Activated gamma-delta T cell treated with Interleukin-2 at 50 U/mL for 16 hours (primary cell): ENCODE measurements around the gene SPC24.
"Not testable (repeated sequence)": the region's sequence is repeated elsewhere in the genome, so short reads cannot be mapped to it uniquely, and the experiment has no call there.

Experiments used
- DNase-seq: peaks from one replicate; pipeline ENCODE4 v3.0.0-alpha.2; 2020

Gene SPC24

DNA sequence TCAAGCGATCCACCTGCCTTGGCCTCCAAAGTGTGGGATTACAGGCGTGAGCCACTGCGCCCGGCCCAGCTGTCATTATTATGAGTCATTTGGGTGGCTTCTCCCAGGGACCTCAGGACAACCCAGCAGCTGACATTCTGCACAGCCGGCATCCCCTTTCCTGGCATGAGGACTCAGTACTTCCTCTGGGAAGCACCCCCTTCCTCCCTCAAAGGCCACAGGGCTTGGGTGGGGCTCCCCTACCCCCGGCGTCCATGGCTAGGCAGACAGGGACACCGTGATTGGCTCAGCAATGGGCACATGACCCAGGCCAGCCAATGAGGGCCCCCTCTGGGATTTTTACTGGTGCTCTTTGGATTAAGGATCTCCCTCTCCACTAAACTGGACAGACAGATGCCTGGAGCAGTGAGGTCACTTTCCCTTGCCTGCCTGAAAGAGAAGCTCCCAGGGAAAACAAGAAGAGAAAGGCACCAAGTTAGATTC lies 35.7 kb upstream of the SPC24 start:
- no peak for DNase-seq

DNA sequence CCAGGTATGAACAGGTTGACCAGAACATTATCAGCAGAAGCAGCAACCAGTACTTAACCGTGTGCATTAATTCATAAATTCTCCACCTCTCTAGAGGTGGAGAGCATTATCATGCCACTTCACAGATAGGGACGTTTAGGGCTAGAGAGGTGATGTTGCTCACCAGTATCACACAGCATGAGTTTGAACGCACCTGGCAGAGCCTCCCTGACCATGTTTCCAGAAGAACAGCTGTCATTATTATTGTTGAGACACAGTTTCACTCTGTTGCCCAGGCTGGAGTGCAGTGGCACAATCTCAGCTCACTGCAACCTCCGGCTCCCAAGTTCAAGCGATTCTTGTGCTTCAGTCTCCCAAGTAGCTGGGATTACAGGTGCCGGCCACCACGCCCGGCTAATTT lies 34.9 kb upstream of the SPC24 start:
- no peak for DNase-seq

DNA sequence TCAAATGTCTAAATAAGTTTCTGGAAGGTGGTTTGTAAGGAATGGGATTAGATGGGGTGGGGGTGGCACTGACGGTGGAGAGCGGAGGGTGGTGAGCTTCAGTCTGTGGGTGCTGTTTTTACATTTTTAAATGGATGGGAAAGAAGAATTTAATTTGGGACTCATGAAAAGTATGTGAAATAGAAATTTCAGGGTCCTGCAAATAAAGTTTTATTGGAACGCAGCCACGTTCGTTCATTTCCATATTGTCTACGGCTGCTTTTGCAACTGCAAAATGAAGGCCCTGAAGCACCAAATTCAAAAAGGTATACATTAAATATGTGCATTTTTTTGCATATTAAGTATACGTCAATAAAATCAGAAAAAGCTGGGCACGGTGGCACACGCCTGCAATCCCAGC lies 31.9 kb upstream of the SPC24 start:
- no peak for DNase-seq

DNA sequence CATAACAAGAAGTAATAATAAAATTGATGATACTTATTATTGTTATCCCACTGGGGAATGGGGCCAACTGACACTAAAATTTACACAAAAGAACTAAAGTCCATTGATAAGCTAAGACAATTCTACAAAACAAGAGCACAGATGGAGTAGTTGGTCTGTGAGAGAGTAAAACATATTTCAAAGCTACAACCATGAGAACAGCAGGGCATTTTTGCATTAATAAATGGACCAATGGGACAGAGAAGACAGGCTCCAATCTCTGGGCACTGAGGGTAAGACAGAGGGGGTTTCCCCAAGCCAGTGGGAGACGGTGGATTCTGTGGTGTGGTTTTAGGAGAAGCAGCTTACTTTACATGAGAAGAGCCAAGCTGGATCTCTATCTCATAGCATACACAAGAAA lies 27.4 kb upstream of the SPC24 start:
- DNase-seq, result no peak

DNA sequence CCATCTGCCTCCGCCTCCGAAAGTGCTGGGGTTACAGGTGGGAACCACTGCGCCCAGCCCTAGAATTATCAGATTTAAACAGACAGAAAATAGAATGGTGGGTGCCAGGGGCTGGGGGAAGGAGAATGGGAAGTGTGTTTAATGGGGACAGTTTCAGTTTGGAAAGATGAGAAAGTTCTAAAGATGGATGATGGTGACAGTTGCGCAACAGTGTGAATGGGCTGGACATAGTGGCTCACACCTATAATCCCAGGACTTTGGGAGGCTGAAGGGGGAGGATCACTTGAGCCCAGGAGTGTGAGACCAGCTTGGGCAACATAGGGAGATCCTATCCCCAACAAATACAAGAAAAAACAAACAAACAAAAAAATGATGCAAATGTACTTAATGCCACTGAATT lies 25.9 kb upstream of the SPC24 start:
- no peak for DNase-seq

DNA sequence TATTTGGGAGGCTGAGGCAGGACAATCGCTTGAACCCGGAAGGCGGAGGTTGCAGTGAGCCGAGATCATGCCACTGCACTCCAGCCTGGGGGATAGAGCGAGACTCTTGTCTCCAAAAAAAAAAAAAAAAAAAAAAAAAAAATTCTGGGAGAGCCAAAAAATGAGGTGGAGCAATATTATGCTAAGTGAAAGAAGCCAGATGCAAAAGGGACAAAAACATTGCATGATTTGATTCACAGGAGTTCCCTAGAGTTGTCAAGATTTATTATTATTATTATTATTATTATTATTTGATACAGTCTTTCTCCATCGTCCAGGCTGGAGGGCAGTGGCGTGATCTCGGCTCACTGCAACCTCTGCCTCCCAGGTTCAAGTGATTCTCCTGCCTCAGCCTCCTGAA lies 25.4 kb upstream of the SPC24 start:
- not testable (repeated sequence) for DNase-seq

DNA sequence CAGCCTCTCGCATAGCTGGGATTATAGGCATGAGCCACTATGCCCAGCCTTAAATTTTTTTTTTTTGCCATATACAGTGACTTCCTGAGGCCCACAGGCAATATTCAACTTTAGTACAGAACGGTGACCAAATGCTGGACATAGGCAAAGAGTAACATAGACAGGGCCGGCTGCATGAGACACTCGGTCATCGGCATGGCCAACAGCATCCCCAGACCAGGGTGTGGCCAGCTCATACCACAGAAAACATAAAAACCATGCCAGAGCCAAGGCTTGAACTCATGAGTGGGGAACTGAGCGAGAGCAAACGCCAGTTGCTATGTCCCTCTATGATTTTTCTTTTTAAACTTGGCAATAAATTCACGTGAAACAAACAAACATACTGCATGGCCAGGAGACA lies 24.8 kb upstream of the SPC24 start:
- no peak for DNase-seq

DNA sequence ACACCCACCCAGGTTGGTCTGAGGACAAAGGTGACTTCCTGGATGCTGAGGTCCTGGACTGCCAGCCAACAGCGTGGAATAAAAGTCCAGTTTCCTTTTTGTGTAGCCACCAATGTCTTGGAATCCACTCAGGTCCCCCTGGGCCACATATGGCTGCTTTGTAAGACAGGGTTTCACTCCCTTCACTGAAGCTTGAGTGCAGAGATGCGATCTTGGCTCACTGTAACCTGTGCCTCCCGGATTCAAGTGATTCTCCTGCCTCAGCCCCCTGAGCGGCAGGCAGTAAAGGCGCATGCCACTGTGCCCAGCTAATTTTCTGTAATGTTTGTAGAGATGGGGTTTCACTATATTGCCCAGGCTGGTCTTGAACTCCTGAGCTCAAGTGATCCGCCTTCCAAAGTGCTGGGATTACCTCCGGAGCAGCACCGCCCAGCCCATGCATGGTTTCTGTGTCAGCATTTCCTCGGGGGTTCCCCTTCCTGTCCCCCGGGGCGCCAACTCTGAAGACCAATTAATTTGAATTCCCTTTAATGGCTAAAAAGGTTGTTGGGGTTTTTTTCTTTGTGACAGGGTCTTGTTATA lies 24.2 kb upstream of the SPC24 start:
- DNase-seq, result no peak

DNA sequence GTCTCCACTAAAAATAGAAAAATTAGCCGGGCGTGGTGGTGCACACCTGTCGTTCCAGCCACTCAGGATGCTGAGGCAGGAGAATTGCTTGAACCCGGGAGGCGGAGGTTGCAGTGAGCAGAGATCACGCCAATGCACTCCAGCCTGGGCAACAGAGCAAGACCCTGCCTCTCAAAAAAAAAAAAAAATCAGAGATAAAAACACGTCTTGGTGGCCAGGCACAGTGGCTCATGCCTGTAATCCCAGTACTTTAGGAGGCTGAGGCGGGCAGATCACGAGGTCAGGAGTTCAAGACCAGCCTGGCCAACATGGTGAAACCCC lies 23.5 kb upstream of the SPC24 start:
- DNase-seq, result not testable (repeated sequence)

DNA sequence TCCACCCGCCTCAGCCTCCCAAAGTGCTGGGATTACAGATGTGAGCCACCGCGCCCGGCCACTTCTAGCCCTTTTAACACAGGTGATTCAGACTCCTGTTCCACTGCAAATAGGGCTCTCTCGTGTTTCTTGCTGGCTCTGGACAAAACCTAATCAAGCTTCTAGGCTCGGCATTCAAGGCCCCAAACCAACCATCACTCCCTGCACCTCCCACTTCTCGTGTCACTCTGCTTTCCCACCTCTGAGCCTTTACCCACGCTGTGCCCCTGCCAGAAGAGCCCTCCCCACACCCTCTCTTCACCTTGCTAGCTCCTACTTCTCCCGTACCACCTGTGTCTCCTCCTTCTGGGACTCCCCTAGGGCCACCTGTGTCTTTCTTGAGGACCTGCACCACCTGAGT lies 22.0 kb upstream of the SPC24 start:
- DNase-seq, result no peak

DNA sequence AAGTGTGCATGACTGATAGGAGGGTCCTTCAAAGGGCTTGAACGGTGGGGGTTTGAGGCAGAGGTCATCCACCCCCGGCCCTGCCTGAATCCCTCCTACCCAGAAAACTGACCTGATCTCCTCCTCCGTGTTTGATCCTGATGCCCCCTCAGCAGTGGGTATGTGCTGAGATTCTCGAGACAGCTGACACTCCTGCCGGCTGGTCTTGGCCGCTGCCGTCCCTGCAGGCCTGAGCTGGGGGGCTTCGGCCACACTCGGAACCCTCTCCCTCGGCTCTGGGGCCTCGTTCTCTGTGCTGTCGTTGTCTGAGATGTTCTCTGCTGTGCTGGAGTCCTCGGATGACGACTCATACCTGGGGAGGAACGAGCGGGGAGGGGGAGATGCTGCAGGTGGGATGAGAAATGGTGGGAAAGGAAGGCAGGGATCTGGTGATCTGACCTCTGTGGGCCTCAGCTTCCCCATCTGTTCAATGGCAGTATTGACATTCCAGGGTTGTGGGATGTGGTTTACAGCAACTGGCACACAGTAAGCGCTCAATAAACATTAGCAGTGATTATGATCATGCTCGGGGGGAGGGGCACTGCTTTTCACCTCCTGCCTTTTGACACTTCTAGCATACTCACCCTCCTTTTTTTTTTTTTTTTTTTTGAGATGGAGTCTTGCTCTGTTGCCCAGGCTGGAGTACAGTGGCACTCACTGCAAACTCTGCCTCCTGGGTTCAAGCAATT lies 21.0 kb upstream of the SPC24 start:
- DNase-seq, result no peak

DNA sequence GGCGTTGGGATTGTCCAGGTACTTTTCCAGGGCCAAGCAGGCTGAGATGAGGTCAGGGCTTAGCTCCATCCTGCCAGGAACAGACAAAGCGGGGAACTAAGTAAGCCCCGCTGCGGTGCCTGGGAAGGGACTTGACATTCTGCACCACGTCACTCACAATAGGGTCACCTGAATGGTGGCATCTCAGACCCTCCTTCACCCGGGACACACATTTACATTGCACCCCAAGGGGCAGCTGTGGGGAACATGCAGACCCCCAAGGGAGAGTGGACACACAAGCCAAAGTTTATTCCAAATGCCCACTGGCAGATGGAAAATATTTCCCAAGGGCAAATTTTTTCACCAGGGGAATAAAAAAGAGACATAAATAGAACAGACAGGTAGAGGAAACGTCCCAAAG lies 20.3 kb upstream of the SPC24 start:
- no peak for DNase-seq

DNA sequence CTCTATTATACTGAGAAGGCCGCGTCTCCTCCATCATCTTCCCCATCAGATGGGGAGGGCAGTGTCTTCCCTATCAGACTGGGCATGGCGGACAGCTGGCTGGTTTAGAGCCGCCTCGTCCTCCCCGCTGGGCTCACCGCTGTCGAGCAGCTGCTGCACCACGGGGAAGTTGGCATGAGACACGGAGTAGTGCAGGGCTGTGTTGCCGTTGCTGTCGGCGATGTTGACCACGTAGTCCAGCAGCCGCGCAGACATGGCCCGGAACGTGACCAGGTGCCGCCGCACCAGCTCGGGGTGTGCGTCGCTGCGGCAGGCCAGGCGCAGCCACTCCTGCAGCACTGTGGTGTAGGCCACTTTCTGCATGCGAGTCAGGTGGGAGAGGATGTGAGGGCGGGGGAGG lies 18.8 kb upstream of the SPC24 start:
- no peak for DNase-seq

DNA sequence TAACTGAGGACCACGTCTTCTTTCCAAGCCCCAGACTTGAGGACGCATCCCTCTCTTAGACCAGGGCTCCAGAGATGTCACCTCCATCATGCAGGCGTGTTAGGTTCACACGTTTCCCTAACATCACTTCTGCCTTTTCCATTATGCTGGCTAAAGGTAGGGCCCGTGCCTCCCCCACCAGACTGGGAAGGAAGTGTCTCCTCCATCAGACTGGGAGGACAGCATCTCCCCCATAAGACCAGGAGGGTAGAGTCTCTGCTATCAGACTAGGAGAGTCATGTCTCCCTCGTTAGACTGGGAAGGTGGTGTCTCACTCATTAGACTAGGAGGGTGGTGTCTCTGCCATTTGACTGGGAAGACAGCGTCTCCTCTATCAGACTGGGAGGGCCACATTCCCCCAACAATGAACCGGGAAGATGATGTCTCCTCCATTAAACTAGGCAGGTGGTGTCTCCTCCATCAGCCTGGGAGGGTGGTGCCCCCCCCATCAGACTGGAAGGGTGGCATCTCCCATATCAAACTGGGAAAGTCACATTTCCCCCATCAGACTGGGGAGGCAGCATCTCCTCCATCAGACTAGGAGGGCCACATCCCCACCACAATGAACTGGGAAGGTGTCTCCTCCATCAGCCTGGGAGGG lies 18.1 kb upstream of the SPC24 start:
- DNase-seq, result no peak

DNA sequence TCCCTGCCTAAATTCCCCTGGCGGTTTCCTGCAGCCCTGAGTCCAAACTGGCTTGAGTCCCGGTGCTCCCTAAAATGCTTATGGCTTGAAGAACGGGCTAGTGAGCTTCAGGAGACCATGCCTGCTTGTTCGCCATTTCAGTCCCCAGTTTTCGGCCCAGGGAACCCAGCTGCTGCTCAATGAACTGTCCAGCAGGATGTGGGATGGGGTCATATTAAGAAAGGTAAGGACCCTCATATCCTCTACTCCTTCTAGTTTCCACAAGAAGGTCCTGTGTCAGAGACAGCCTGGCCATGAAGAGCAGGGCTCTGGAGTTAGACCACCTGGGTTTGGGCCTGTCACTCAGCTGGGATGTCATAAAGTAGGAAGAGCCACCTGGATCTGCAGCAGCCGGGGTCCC lies 17.0 kb upstream of the SPC24 start:
- DNase-seq, result no peak

DNA sequence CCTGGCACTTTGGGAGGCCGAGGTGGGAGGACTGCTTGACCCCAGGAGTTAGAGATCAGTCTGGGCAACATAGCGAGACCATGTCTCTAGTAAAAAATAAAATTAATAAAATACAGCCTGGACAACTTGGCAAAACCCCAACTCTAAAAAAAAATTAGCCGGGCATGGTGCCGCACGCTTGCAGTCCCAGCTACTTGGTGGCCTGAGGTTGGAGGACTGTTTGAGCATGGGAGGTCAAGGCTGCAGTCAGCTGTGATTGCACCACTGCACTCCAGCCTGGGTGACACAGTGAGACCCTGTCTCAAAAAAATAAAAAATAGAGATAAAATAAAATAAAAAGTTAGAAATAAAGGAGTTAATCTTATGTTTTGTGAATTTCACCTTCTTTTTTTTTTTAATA lies 15.6 kb upstream of the SPC24 start:
- DNase-seq, result no peak

DNA sequence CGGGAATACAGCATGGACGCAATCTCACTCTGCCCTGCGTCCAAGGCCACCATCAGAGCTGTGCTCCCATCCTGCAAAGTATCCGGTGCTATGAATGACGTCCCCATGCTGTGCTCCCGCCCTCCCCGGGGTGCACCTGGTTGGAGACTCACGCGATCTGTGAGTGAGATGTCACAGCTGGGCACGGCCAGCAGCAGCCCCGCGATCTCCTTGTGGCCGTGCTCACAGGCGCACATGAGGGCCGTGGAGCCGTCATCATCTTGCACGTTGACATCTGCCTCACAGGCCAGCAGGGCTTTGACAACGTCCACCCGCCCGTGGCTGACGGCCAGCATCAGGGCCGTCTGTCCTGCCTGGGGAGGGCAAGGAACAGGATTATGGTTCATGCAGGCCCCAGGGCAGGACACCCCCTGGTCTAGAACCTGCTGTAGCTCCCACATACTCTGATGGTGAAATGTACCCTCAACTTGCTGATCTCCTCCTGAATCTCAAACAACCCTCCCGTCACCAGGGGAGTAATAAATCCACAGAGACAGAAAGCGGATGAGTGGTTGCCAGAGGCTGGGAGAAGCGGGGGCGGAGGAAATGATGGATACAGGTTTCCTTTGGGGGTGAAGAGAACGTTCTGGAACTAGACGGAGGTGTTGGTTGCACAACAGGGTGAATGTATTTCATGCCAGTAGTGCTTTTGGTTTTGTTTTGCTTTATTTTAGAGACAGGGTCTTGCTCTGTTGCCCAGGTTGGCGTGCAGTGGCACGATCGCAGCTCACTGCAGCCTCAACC lies 14.5 kb upstream of the SPC24 start:
- no peak for DNase-seq

DNA sequence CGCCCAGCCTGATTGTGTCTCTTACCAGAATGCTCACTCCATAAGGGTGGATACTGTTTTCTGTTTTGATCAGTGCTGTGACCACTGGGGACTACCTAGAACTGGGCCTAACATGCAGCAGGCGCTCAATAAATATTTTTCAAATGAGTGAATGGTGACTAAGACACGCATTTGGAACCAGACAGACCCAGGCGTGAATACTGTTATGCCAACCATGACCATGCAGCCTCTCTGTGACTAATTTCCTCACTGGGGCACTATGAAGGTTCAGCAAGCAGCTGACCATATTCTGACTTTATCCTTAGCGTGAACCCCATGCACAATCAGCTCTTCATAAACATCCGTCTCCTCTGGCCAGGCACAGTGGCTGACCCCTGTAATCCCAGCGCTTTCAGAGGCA lies 13.0 kb upstream of the SPC24 start:
- DNase-seq, result no peak

DNA sequence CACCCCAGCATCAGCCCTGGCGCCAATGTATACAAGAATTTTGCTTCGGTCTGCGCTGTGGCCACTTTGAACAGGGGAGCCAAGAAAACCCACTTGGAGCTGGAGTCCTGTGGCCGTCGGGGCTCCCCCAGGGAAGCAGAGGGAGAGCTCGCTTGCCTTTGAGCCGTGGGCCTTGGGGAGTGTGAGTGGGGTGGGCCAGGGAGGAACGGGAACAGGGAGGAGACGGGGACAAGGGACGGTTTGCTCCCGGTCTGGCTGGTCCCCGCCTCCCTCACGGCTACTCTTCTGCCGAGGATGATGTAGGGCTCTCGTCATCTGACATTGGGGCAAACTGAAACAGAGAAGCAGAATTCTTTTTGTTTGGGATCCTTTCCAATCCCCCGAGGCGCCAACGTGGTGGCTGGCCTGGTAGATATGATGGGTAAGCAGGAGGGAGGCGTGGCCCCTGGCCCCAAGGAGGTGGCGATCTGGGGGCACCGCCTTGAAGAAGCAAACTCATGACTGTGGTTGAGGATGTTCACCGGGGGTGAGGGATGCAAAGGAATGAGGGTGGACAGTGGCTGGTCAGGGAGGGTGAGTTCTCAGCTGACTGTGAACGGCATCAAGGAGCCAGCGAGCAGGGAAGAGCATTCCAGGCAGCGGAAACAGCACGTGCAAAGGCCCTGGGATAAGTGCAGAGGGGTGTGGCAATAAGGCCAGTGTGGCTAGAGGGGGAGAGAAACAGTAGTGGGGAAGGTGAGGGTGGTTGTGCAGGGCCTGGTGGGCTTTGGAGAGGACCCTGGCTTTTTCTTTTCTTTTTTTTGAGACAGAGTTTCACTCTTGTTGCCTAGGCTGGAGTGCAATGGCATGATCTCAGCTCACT lies 10.9 kb upstream of the SPC24 start:
- no peak for DNase-seq

DNA sequence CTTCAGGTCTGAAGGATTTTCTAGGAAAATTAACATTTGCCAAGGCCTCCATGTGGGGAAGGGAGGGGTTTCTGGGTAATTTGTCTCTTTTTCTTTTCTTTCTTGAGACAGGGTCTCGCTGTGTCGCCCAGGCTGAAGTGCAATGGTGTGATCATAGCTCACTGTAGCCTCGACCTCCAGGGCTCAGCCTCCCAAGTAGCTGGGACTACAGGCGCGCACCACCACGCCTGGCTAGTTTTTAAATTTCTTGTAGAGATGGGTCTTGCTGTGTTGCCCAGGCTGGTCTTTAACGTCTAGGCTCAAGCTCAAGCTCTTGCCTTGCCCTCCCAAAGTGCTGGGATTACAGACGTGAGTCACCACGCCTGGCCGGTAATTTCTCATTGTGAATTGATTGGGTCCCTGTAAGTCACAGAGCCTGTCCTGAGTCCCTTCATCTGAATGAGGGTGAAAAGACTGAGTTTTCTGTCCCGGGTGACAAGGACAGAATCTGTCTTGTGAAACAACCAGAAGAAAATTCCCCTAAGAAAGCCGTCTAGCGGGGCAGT lies 10.0 kb upstream of the SPC24 start:
- no peak for DNase-seq

DNA sequence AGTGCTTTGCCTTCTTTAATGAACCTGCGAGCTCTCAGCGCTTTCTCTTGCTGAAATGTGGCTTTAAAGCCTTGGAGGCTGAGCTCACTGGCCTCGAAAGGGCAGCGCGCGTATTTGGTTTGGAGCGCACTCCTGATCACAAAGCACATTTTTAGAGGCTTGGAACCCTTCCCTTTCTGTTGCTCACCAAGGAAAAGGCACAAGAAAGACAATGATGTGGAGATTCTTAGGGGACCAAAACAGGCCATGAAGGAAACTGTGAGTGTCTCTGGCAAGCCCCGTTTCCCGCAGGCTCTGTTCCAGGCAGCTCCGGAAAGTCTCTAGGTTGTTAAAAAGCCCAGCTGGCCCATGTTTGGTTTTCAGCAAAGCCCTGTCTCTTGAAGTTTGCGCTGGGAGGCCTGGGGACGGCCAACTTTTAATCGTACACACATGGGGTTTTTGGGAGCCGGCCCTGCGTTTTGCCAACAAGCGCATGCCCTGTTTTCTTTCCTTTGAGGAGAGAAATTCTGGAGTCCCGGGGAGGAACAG lies 9.4 kb upstream of the SPC24 start:
- DNase-seq, result no peak

DNA sequence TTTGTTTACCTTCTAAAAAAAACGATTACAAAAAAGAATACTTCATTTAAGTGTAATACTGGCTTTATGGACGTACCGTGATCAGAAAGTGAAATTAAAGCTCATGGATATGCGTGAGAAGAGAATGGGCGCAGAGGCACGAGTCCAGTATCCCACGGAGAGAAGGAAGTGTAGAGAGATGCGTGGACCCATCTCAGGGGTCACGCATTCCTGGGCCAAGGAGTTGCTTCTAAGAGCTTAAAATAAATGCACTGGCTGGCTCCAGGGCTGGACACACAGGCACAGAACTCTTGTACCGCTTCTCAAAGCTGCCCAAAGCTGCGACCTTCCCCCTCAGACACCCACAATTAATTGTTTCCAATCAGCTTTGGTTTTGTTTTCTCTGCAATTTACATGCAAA lies 8.7 kb upstream of the SPC24 start:
- no peak for DNase-seq

DNA sequence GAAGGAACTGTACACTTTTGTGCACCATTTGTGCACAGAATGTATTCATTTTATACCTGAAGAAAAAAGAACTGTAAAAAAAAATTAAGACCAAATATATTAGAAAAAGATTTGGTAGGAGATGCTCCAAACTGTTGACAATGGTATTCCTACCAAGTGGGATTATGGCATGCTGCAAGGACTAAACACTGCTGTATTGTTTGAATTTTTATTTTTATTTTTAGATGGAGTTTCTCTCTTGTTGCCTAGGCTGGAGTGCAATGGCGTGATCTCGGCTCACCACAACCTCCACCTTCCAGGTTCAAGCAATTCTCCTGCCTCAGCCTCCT lies 4.8 kb upstream of the SPC24 start:
- DNase-seq, result not testable (repeated sequence)
